HCT116 (cell line): ENCODE data around the gene GRID2. TPM values are rescaled to one million over a fixed set of nuclear protein-coding genes. Genes with fewer than 3 reads are reported as not detected.

Experiments used
- ATAC-seq: fragments of 200-7000 bp; cut with Tn5 transposase; 2 replicates; pipeline ENCODE4 v1.9.1; 2020; ENCODE audit warnings: mild to moderate bottlenecking, moderate library complexity
- BruUV-seq: library from RNA; stranded (reverse); fragments of 400-500 nt; replicated peaks from 2 replicates; lab custom pipeline; 2021; lab: Mats Ljungman, UMichigan
- CTCF ChIA-PET: fragments of 300-600 bp; sonication (Branson Sonifier 250); formaldehyde crosslinking; loops from one replicate; lab custom pipeline; 2021; ENCODE audit warnings: antibody characterized with exemption; lab: Charles Lee
- POLR2A ChIA-PET: fragments of 300-600, 350-600 bp; sonication (Branson Sonifier 250); formaldehyde crosslinking; loops from one replicate; lab custom pipeline; 2021; ENCODE audit warnings: antibody characterized with exemption; lab: Charles Lee
- RAD21 ChIA-PET, 2 experiments: fragments of 300-600 bp; sonication (Branson Sonifier 250); formaldehyde crosslinking; loops; one replicate each; lab custom pipeline; 2023; ENCODE audit warnings: low total read pairs in 2 of 2; ENCODE audit not compliant: uncharacterized antibody in 2 of 2, unreplicated experiment in 2 of 2, low non-redundant PET in 1 of 2; lab: Charles Lee
- DNase-seq: peaks from one replicate; pipeline ENCODE4 v3.0.0-alpha.2; 2010; ENCODE audit warnings: low read depth, low spot score
- H2AFZ ChIP-seq: fragments of 200-600 bp; shearing (Covaris generic), sonication (generic); 2 replicates; pipeline ENCODE4 v1.6.1; 2017; ENCODE audit warnings: low read depth, mixed run types, mixed read lengths, antibody characterized with exemption, low read length; ENCODE audit not compliant: poor library complexity, severe bottlenecking
- H3K27ac ChIP-seq: 2 replicates; pipeline ENCODE4 v1.5.1; 2012; ENCODE audit warnings: low read depth, low read length
- H3K27me3 ChIP-seq: fragments of 200-600 bp; sonication (generic); 2 replicates; pipeline ENCODE4 v1.6.1; 2016; ENCODE audit warnings: mixed run types, low read length, mixed read lengths; ENCODE audit not compliant: insufficient read depth
- H3K36me3 ChIP-seq, 2 experiments: fragments of 200-500 bp in 1 of 2; fragments of 200-600 bp in 1 of 2; sonication (Bioruptor generic) in 1 of 2; sonication (generic) in 1 of 2; 2 replicates each; pipeline versions ENCODE4 v1.5.1 to v1.6.1; 2014 to 2016; ENCODE audit warnings: low read length in 2 of 2, inconsistent platforms in 1 of 2, mixed read lengths in 1 of 2, mixed run types in 1 of 2; ENCODE audit not compliant: insufficient read depth in 2 of 2, control insufficient read depth in 1 of 2
- H3K4me1 ChIP-seq, 2 experiments: fragments of 200-600 bp in 1 of 2; sonication (generic) in 1 of 2; 2 replicates each; pipeline versions ENCODE4 v1.5.1 to v1.6.1; 2012 to 2017; ENCODE audit warnings: low read length in 2 of 2, inconsistent platforms in 1 of 2, mild to moderate bottlenecking in 1 of 2, mixed read lengths in 1 of 2, mixed run types in 1 of 2, moderate library complexity in 1 of 2; ENCODE audit not compliant: insufficient read depth in 2 of 2, control insufficient read depth in 1 of 2
- H3K4me2 ChIP-seq: fragments of 200-600 bp; sonication (generic); 2 replicates; pipeline ENCODE4 v1.6.1; 2017; ENCODE audit warnings: mixed run types, low read length, mixed read lengths
- H3K4me3 ChIP-seq, 2 experiments: fragments of 200-600 bp in 1 of 2; sonication (generic) in 1 of 2; replicated peaks in 1 of 2; 2 replicates each; pipeline ENCODE4 v1.5.1; 2011 to 2016; ENCODE audit warnings: low read length in 2 of 2, control low read depth in 1 of 2, low read depth in 1 of 2, mild to moderate bottlenecking in 1 of 2, mixed read lengths in 1 of 2, mixed run types in 1 of 2
- H3K79me2 ChIP-seq: fragments of 200-600 bp; sonication (generic); 2 replicates; pipeline ENCODE4 v1.6.1; 2017; ENCODE audit warnings: mild to moderate bottlenecking, mixed run types, low read length, moderate library complexity, mixed read lengths; ENCODE audit not compliant: insufficient read depth
- H3K9ac ChIP-seq: fragments of 200-600 bp; sonication (generic); 2 replicates; pipeline ENCODE4 v1.6.1; 2016; ENCODE audit warnings: low read length, mixed read lengths
- H3K9me2 ChIP-seq: fragments of 200-600 bp; sonication (generic), shearing (Covaris generic); 2 replicates; pipeline ENCODE4 v1.6.1; 2017; ENCODE audit warnings: mixed run types, mild to moderate bottlenecking, moderate library complexity; ENCODE audit not compliant: insufficient read depth
- H3K9me3 ChIP-seq, 2 experiments: fragments of 200-500 bp in 1 of 2; fragments of 200-600 bp in 1 of 2; sonication (Bioruptor generic) in 1 of 2; sonication (generic) in 1 of 2; 2 replicates each; pipeline ENCODE4 v1.6.1; 2014 to 2017; ENCODE audit warnings: low read length in 2 of 2, mixed read lengths in 2 of 2, inconsistent platforms in 1 of 2, low read depth in 1 of 2, mild to moderate bottlenecking in 1 of 2, mixed run types in 1 of 2, moderate library complexity in 1 of 2; ENCODE audit not compliant: control insufficient read depth in 1 of 2, insufficient read depth in 1 of 2
- H4K20me1 ChIP-seq: fragments of 200-600 bp; sonication (generic), shearing (Covaris generic); 2 replicates; pipeline ENCODE4 v1.6.1; 2017; ENCODE audit warnings: mixed run types, mild to moderate bottlenecking, moderate library complexity; ENCODE audit not compliant: insufficient read depth
- CBX3 ChIP-seq: IDR thresholded peaks from 2 replicates; pipeline ENCODE4 v1.6.1; 2012; ENCODE audit warnings: low read depth
- CEBPB ChIP-seq: IDR thresholded peaks from 2 replicates; pipeline ENCODE4 v1.6.1; 2012; ENCODE audit warnings: low read depth
- EGR1 ChIP-seq: IDR thresholded peaks from 2 replicates; pipeline ENCODE4 v1.6.1; 2012; ENCODE audit warnings: low read depth
- ELF1 ChIP-seq: IDR thresholded peaks from 2 replicates; pipeline ENCODE4 v1.6.1; 2012; ENCODE audit warnings: low read depth, borderline replicate concordance
- FOSL1 ChIP-seq: IDR thresholded peaks from 2 replicates; pipeline ENCODE4 v1.6.1; 2012; ENCODE audit warnings: low read depth
- JUND ChIP-seq: IDR thresholded peaks from 2 replicates; pipeline ENCODE4 v1.6.1; 2012
- POLR2A ChIP-seq: IDR thresholded peaks from 2 replicates; pipeline ENCODE4 v1.7.0; 2011; ENCODE audit warnings: borderline replicate concordance; ENCODE audit not compliant: insufficient read depth, insufficient read length; ENCODE audit errors: extremely low read depth
- RAD21 ChIP-seq: IDR thresholded peaks from 2 replicates; pipeline ENCODE4 v1.6.1; 2012; ENCODE audit warnings: low read depth, mild to moderate bottlenecking
- REST ChIP-seq: IDR thresholded peaks from 2 replicates; pipeline ENCODE4 v1.6.1; 2012; ENCODE audit warnings: low read depth
- SRF ChIP-seq: IDR thresholded peaks from 2 replicates; pipeline ENCODE4 v1.6.1; 2012; ENCODE audit warnings: low read depth
- YY1 ChIP-seq: IDR thresholded peaks from 2 replicates; pipeline ENCODE4 v1.6.1; 2011; ENCODE audit warnings: low read length, low read depth, moderate library complexity, mild to moderate bottlenecking; ENCODE audit not compliant: insufficient replicate concordance; ENCODE audit errors: extremely low read depth
- ZBTB33 ChIP-seq: IDR thresholded peaks from 2 replicates; pipeline ENCODE4 v1.6.1; 2011; ENCODE audit warnings: mild to moderate bottlenecking, low read length, moderate library complexity; ENCODE audit not compliant: insufficient replicate concordance; ENCODE audit errors: extremely low read depth
- ZFX ChIP-seq: fragments of 450-650 bp; IDR thresholded peaks from 2 replicates; pipeline ENCODE4 v1.6.1; 2017
- intact Hi-C: fragments of 100-400 bp; cut with micrococcal nuclease; formaldehyde crosslinking; loops from 2 replicates; pipeline ENCODE4 v1.10.0; 2022
- total RNA-seq: library from RNA; stranded (reverse); gene quantifications from one replicate; pipeline ENCODE4 v1.2.1, GENCODE V29; 2021; ENCODE audit not compliant: unreplicated experiment
- TF ChIP-seq, protein P1 (sequence below): IDR thresholded peaks from 2 replicates; pipeline ENCODE4 v1.6.1; 2012

GRID2 gene
- total RNA-seq, 1 experiment from 2014 or later, result not detected

GRCh38 chr4:93813092-93813491, 1509.3 kb downstream of the GRID2 start:
- intact Hi-C loops, result no loop called here
- ATAC-seq, result no peak
- ChIA-PET RAD21 (no interaction called here), POLR2A (no interaction called here), CTCF (no interaction called here)
- H2AFZ ChIP-seq, result no peak overlapping the region
- H3K9me2 ChIP-seq, result no peaks in the 10 kb centered on the region
- no peak overlapping the region for H3K9ac ChIP-seq
- TF ChIP-seq CEBPB (no peak), SRF (no peak), ZBTB33 (no peak), ELF1 (no peak), POLR2A (no peak), EGR1 (no peak)
- TF ChIP-seq, protein P1, sequence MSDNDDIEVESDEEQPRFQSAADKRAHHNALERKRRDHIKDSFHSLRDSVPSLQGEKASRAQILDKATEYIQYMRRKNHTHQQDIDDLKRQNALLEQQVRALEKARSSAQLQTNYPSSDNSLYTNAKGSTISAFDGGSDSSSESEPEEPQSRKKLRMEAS, result no peak
- H3K9me3 ChIP-seq, result no peaks in the 10 kb centered on the region
- no TSS peak for BruUV-seq
- no peak overlapping the region for H3K4me3 ChIP-seq
- H3K27ac ChIP-seq, result no peak overlapping the region
- H3K27me3 ChIP-seq, result no peaks in the 10 kb centered on the region
- no peak for DNase-seq
- H3K36me3 ChIP-seq, result no peaks in the 10 kb centered on the region
- no peaks in the 10 kb centered on the region for H3K79me2 ChIP-seq
- H4K20me1 ChIP-seq, result no peaks in the 10 kb centered on the region
- H3K4me2 ChIP-seq, result no peak overlapping the region
- no peaks in the 10 kb centered on the region for H3K4me1 ChIP-seq

GRCh38 chr4:93814141-93814540, 1510.4 kb downstream of the GRID2 start:
- intact Hi-C loops, result no loop called here
- CTCF ChIA-PET, result no interaction called here

More at GRCh38 chr4:93814141-93814540, 1510.4 kb downstream of the GRID2 start:
- no peaks in the 10 kb centered on the region for H3K9me3 ChIP-seq
- DNase-seq (no peak), ATAC-seq (no peak)
- no peak overlapping the region for H3K4me2 ChIP-seq
- H3K9me2 ChIP-seq, result no peaks in the 10 kb centered on the region
- H3K4me3 ChIP-seq, result no peak overlapping the region
- ChIA-PET POLR2A (no interaction called here), RAD21 (no interaction called here)
- H3K27ac ChIP-seq, result no peak overlapping the region
- H3K4me1 ChIP-seq, result no peaks in the 10 kb centered on the region
- H2AFZ ChIP-seq, result no peak overlapping the region
- H4K20me1 ChIP-seq, result no peaks in the 10 kb centered on the region
- no peaks in the 10 kb centered on the region for H3K36me3 ChIP-seq
- TF ChIP-seq CBX3 (no peak), JUND (no peak), FOSL1 (no peak), REST (no peak), CEBPB (no peak), YY1 (no peak), SRF (no peak), ZFX (no peak), RAD21 (no peak), POLR2A (no peak)
- no peak overlapping the region for H3K9ac ChIP-seq
- no TSS peak for BruUV-seq
- no peaks in the 10 kb centered on the region for H3K27me3 ChIP-seq
- H3K79me2 ChIP-seq, result no peaks in the 10 kb centered on the region
